G401 (cell line): ENCODE measurements around the gene VSNL1. TPM values are rescaled to one million over a fixed set of nuclear protein-coding genes. Genes with fewer than 3 reads are reported as not detected.

ENCODE experiments used
- DNase-seq: peaks from one replicate; pipeline ENCODE4 v3.0.0-alpha.2; 2015; ENCODE audit warnings: low spot score
- in situ Hi-C: cut with HindIII; loops from 2 replicates; pipeline ENCODE4 v1.10.0; 2016; ENCODE audit warnings: low sequenced_read_pairs, mixed read lengths
- total RNA-seq: library from RNA; depleted of rRNA; stranded (reverse); fragments of >200 nt; shearing (Covaris generic); gene quantifications from 2 replicates; pipeline ENCODE4 v1.2.3, GENCODE V29; 2014; rRNA removed

The VSNL1 gene
- total RNA-seq, 1 experiment from 2014 or later, result not detected

DNA sequence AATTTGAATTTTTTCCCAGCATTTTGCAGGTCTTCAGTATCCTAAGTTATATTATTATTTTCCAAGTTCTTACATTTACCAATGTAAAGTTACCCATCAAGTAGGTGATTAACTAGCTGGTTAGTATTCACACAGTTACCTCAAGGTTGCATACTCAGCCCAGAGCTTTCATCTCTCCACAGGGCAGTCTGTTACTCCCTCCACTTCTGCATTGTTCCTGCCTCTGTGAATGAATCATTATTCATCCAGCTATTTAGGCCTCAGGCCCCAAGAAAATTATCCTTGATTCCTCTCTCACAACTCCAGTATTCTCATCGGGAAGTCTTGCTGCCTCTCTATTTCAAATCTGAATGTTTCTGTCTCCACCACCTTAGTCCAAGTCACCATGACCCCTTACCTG is 121.0 kb downstream of the VSNL1 start:
- no peak for DNase-seq
- in situ Hi-C loops, result no loop called here

DNA sequence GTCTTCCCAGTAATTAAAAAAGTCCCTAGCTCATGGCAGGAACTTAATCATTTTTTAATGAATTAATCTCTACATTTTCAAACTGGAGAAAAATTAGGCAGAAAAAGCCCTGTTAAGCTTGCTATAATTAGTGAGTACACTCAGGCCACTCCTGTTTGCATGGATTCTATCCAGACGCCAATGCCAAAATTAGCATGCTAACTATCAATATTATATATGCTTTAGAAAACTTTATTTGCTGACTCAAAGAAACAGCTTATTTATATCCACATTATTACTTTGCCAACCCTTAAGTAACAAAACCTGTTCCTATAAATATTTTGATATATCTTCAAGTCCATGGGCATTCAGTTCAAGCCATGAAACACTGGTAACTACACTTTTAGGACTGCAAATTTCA is 122.2 kb downstream of the VSNL1 start:
- in situ Hi-C loops, result no loop called here
- no peak for DNase-seq

DNA sequence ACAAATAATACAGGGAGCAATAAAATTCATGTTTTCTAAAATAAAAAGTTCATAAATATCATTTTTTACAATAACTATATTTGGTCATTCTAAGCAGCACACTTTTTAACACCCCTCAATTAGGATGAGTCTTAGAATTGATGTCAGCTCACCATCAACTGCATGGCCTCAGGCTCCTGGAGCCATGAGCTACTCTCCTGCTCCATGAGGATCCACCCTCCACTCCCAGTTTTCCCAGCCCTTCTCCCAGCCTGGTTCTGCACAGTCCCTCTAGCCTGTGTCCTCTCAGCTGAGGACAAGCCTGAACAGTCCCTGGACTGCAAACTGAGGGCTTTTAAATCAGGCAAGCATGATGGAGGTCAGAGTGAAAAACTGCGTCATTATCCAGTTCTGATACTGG is 124.0 kb downstream of the VSNL1 start:
- DNase-seq, result no peak
- in situ Hi-C loops, result no loop called here

DNA sequence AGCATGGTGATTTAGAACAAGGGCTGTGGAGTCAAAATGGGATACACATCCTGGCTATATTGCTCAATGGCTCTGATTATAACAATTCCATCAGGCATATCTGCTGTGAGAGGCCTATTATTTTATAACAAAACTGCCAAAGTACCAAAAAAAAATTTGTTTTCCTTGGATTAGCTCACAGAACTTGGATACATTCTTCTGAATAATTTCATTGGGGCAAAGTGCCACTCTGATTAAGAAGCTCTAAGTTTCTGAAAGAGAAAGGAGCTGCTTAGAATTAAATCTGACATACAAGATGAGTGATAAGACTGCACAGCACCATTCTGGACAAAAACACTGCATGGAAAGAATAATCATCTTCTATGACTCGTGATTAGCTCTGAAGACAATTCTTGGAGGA is 127.4 kb downstream of the VSNL1 start:
- in situ Hi-C loops, result no loop called here
- DNase-seq, result no peak

DNA sequence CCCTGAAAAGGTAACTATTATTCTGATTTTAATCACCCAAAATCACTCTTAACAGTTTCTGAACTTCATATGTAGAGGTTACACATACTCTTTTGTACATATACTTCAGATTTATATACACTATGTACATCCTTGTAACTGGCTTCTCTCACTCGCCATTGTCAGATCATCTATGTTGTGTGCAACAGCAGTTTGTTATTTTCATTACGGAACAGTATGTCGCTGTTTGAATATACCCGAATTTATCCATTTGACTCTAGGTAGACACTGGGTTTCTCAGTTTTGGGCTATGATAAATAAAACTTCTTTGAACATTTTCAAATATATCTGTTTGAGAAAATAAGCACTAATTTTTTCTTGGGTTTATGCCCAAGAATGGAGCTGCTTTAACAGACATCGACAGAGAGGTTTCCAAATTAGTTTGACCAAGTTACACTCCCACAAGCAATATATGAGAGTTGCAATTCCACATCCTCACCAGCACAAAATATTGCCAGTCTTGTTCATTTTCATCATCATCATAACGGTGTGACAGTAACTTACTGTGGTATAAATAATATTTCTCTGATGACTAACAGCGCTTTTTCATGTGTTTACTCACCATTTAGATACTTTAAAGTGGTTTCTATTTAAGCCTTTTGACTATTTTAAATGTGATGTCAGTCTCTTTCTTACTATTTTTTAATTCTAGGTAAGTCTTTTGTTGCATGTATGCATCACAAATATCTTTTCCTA is 132.3 kb downstream of the VSNL1 start:
- in situ Hi-C loops, result no loop called here
- no peak for DNase-seq

DNA sequence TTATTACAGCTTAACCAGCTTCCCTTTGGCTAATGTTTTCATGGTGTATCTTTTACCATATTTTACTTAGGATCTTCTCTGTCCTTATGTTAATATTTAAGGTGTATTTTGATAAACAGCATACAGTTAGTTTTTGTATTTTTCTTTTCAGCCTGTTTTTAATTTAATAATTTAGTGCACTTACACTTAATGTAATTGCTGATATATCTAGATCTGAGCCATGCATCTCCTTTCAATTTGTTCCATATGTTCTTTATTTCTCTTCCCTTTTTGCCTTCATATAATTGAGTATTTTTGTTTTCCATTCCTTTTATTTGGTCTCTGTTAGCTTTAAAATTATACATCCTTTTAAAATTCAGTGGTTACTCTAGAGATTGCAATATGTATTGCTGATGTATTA is 134.3 kb downstream of the VSNL1 start:
- no peak for DNase-seq
- in situ Hi-C loops, result no loop called here

DNA sequence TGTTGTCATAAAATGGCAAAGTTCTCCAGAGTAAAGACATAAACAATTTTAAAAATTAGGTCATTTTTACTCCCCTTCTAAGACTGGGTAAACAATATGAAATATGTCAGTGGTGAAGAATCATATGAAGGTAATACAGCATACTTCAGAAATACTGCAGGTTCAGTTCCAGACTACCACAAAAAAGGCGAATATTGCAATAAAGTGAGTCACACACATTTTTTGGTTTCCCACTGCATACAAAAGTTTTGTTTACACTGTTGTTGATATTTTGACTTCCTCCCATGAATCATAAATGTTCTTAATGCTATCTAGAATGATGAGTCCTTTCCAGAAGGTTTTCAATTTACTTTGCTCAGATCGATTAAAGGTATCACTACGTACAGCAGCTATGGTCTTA is 139.6 kb downstream of the VSNL1 start:
- in situ Hi-C loops, result no loop called here
- no peak for DNase-seq

DNA sequence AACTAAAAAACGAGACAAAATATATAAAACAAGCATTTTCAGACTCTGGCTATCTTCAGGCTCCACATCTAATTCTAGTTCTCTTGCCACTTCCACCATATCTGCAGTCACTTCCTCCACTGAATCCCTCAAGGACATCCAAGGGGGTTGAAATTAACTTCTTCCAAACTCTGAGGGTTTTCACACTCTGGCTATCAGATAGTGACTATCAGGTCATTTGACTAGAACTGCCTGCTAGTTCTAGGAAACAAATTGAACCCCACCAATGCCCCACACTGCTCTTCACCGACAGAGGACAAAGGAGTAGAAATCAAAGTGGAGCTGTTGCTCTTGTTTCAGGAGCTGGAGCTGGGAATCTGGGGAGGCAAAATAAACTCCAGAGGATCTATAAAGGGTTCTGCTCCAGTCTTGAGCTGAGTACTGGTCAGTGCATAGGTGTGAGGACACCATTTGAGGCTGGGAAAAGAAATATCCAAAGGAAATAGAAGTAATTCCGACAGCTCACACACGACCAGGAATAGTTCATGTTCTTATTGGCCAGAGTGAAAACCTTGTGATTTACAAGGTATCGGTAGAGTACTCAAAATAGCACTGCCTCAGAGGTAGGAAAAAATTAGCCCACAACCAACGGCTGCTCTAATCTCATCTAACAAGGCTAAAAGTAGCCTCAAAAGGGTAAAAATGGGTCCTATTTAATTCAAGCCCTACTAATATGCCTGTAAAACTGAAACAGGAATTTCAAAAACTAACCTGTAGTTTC is 141.8 kb downstream of the VSNL1 start:
- in situ Hi-C loops, result no loop called here
- DNase-seq, result no peak

DNA sequence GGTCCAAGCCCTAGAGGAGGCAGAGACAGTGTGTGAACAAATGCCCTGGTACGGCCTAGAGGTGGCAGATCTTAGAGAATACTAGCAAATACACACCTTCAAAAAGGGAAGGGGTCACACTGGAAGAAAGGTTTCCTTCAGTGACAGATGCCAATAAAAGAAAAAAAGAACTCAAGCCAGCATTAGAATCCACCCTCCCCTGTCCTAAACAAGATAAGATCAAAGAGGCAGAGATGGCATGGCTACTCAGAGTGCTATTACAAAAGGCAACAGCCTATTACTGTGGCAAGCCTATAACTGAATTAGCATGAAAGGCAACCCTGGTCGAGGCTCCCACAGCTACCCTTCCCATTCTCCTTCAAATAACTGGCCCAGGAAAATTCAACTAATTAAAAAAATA is 143.5 kb downstream of the VSNL1 start:
- DNase-seq, result no peak
- in situ Hi-C loops, result no loop called here

DNA sequence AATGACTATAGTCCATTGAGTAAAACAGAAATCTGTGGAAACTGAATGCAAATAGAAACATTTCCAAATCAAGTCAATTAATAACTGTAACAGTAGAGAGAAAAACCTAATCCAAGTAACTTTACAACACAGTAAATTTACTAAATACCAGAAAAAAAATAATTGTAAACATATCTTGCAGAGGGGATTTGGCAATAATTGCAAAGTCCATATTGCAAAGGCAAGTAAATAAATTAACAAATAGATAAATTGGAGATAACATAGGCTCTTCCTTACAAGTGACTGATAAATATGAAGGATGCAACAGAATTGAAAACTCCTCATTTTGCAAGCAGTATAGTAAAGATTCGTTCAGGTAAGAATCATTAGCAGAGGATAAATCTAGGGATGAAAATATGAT is 148.1 kb downstream of the VSNL1 start:
- in situ Hi-C loops, result no loop called here
- DNase-seq, result no peak

DNA sequence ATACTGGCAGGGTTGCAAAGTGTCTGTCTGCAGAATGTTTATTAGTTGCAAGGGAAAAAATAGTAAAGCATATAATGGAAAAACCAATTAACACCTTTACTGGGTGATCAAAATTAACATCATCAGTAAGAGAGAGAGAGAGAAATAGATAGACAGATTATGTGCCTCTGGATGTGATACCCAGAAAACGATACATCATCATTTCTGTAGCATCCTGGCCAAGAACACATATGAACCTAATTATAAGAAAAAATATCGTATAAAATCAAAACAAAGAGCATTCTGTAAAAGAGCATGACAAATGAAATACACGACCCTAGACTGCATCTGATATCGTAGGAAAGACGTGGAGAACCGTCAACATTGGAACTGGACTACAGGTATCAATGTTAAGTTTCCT is 148.5 kb downstream of the VSNL1 start:
- no peak for DNase-seq
- in situ Hi-C loops, result no loop called here

DNA sequence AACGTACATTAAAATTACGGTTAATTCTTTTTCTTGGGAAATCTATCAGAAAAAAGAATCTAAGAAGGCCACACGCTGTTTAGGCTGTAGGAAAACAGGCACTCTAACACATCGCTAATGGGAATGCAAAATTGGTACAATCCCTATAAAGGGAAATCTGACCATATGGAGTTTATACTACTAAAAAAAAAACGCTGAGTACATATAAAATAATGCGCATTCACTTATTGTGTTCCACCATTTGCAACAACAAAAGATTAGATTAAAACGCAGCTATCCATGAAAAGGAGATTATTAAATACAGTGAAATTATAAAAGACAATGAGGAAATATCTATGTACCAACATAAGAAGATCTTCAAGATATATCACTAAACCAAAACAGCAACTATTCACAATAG is 150.3 kb downstream of the VSNL1 start:
- no peak for DNase-seq
- in situ Hi-C loops, result no loop called here

Other genes with a start within 250 kb of the VSNL1 start
- gene RAD51AP2, start 22.3 kb upstream of the VSNL1 start, total RNA-seq, result not detected in 2 replicates
- gene SMC6, start 213.1 kb downstream of the VSNL1 start, total RNA-seq, result 16.1 and 32.7 TPM in 2 replicates
- 8.7 and 15.9 TPM in 2 replicates for gene GEN1, start 213.4 kb downstream of the VSNL1 start, total RNA-seq